HFF-Myc (cell line): ENCODE measurements around the gene ZBTB17.

Experiments
- DNase-seq: peaks from one replicate; pipeline ENCODE4 v3.0.0-alpha.2; 2011; ENCODE audit warnings: low read depth; ENCODE audit errors: extremely low read depth
- H3K4me3 ChIP-seq: replicated peaks from 2 replicates; pipeline ENCODE4 v1.5.1; 2011; ENCODE audit warnings: low read depth, mild to moderate bottlenecking, control low read depth, low read length
- CTCF ChIP-seq: IDR thresholded peaks from 2 replicates; pipeline ENCODE4 v1.5.1; 2012; ENCODE audit warnings: mild to moderate bottlenecking, low read depth, low read length, control low read depth; ENCODE audit errors: missing control alignments

The ZBTB17 gene

GRCh38 chr1:15950302-15950701 lies 25.6 kb downstream of the ZBTB17 start:
- no peak for DNase-seq

GRCh38 chr1:15949453-15950245 lies 26.3 kb downstream of the ZBTB17 start:
- H3K4me3 ChIP-seq = peak overlapping the region; percentile 12
- peak; percentile 82 for DNase-seq
- no peak for TF ChIP-seq CTCF

More at GRCh38 chr1:15950302-15950701, 25.6 kb downstream of the ZBTB17 start:
- H3K4me3 ChIP-seq = no peak overlapping the region
- TF ChIP-seq CTCF = no peak

GRCh38 chr1:15948595-15949452 lies 27.1 kb downstream of the ZBTB17 start:
- H3K4me3 ChIP-seq = peak overlapping the region; percentile 12
- DNase-seq = peak; percentile 74
- TF ChIP-seq CTCF = no peak

- no peak for TF ChIP-seq CTCF
- no peak for DNase-seq
- H3K4me3 ChIP-seq = no peak overlapping the region
Observed at GRCh38 chr1:15948091-15948591, 27.8 kb downstream of the ZBTB17 start.

GRCh38 chr1:15947382-15948090 lies 28.4 kb downstream of the ZBTB17 start:
- DNase-seq = no peak
- TF ChIP-seq CTCF = no peak
- no peak overlapping the region for H3K4me3 ChIP-seq

GRCh38 chr1:15946571-15947381 lies 29.1 kb downstream of the ZBTB17 start:
- no peak overlapping the region for H3K4me3 ChIP-seq
- no peak for TF ChIP-seq CTCF
- no peak for DNase-seq
